Measurements from ENCODE around the gene ITSN2. TPM values are rescaled to one million over a fixed set of nuclear protein-coding genes. Genes with fewer than 3 reads are reported as not detected.

Gene ITSN2
- total RNA-seq, 2 donors from 2014 or later: 32.9 to 61.0 TPM

GRCh38 chr2:24304631-24305030 lies 55.7 kb downstream of the ITSN2 start:
- WGBS, 2 donors: 39 to 50% methylated on average over 3 of the region's 3 CpGs

GRCh38 chr2:24304098-24304497 lies 56.2 kb downstream of the ITSN2 start:
- Histone ChIP-seq H3K4me1 (peaks cover 37% of the 10 kb centered on the region), H3K27me3 (no peaks in the 10 kb centered on the region), H3K4me3 (no peak overlapping the region), H3K9me3 (no peaks in the 10 kb centered on the region), H3K36me3 (replicated peaks in 1 of 2; ENCODE audit: insufficient read depth in 1 of 2, low read depth in 2 of 2) (peaks cover 5 to 28% of the 10 kb centered on the region in 2 donors), H3K27ac (peak overlapping the region; percentile 49 to 88 (median 80))
- ATAC-seq (peak; percentile 100), DNase-seq (peak; percentile 90 to 97 (median 94))
- 23 to 71% methylated on average over 3 to 4 of the region's 4 CpGs for WGBS, 2 donors
- TF ChIP-seq POLR2A (IDR thresholded peaks at IDR 0.05): peak in 2 of 3 donors; percentile 39 to 46
- TF ChIP-seq CTCF (IDR thresholded peaks at IDR 0.05): peak in 2 of 7 experiments; percentile 28 to 37
- intact Hi-C loops (cut with DNase I): no loop called here

More at GRCh38 chr2:24304631-24305030, 55.7 kb downstream of the ITSN2 start:
- peak overlapping the region; percentile 26 to 88 (median 80) for H3K27ac ChIP-seq
- H3K4me3 ChIP-seq: no peak overlapping the region
- peaks cover 37% of the 10 kb centered on the region for H3K4me1 ChIP-seq
- no peaks in the 10 kb centered on the region for H3K27me3 ChIP-seq
- intact Hi-C loops (cut with DNase I): no loop called here
- no peaks in the 10 kb centered on the region for H3K9me3 ChIP-seq
- ATAC-seq (no peak), DNase-seq (no peak)
- TF ChIP-seq POLR2A (IDR thresholded peaks at IDR 0.05) (no peak), CTCF (IDR thresholded peaks at IDR 0.05) (no peak)
- peaks cover 5 to 27% of the 10 kb centered on the region in 2 donors for H3K36me3 ChIP-seq (replicated peaks in 1 of 2; ENCODE audit: insufficient read depth in 1 of 2, low read depth in 2 of 2)

GRCh38 chr2:24301599-24301998 lies 58.7 kb downstream of the ITSN2 start:
- no peaks in the 10 kb centered on the region for H3K27me3 ChIP-seq
- DNase-seq (peak in 1 of 4 donors; percentile 14), ATAC-seq (no peak)
- no peaks in the 10 kb centered on the region for H3K9me3 ChIP-seq
- H3K27ac ChIP-seq: peak overlapping the region in 1 of 4 donors; percentile 3
- H3K4me3 ChIP-seq: no peak overlapping the region
- intact Hi-C loops (cut with DNase I): no loop called here
- peaks cover 37% of the 10 kb centered on the region for H3K4me1 ChIP-seq
- TF ChIP-seq POLR2A (IDR thresholded peaks at IDR 0.05) (no peak), CTCF (IDR thresholded peaks at IDR 0.05) (no peak)
- peaks cover 5 to 28% of the 10 kb centered on the region in 2 donors for H3K36me3 ChIP-seq (replicated peaks in 1 of 2; ENCODE audit: insufficient read depth in 1 of 2, low read depth in 2 of 2)
- 70 to 73% methylated on average over 6 of the region's 6 CpGs for WGBS, 2 donors

GRCh38 chr2:24297663-24298062 lies 62.7 kb downstream of the ITSN2 start:
- Histone ChIP-seq H3K27me3 (no peaks in the 10 kb centered on the region), H3K4me1 (peaks cover 7% of the 10 kb centered on the region), H3K9me3 (no peaks in the 10 kb centered on the region), H3K27ac (no peak overlapping the region), H3K36me3 (replicated peaks in 1 of 2; ENCODE audit: insufficient read depth in 1 of 2, low read depth in 2 of 2) (peaks cover 15 to 43% of the 10 kb centered on the region in 2 donors), H3K4me3 (no peak overlapping the region)
- no peak for TF ChIP-seq CTCF (IDR thresholded peaks at IDR 0.05)
- TF ChIP-seq POLR2A (IDR thresholded peaks at IDR 0.05): no peak
- no peak for DNase-seq
- 95 to 96% methylated on average over 4 of the region's 4 CpGs for WGBS, 2 donors
- no peak for ATAC-seq
- intact Hi-C loops (cut with DNase I): no loop called here

GRCh38 chr2:24287171-24287570 lies 73.2 kb downstream of the ITSN2 start:
- H3K4me3 ChIP-seq: no peak overlapping the region
- no peaks in the 10 kb centered on the region for H3K9me3 ChIP-seq
- no peaks in the 10 kb centered on the region for H3K27me3 ChIP-seq
- ATAC-seq (no peak), DNase-seq (no peak)
- H3K4me1 ChIP-seq: no peaks in the 10 kb centered on the region
- no peak overlapping the region for H3K27ac ChIP-seq
- intact Hi-C loops (cut with DNase I): no loop called here
- H3K36me3 ChIP-seq (replicated peaks in 1 of 2; ENCODE audit: insufficient read depth in 1 of 2, low read depth in 2 of 2): peaks cover 0 to 7% of the 10 kb centered on the region in 2 donors
- TF ChIP-seq CTCF (IDR thresholded peaks at IDR 0.05): no peak
- no peak for TF ChIP-seq POLR2A (IDR thresholded peaks at IDR 0.05)
- WGBS, 2 donors: 95 to 97% methylated on average over 1 of the region's 1 CpG

Measured in body of pancreas (tissue), 4 donors.